Nephron progenitor cell (in vitro differentiated cells): ENCODE results near the gene BMF.
A peak's percentile ranks its signal among the peaks of the same experiment; 100 is the strongest.

Source experiments
- DNase-seq: peaks from one replicate; pipeline ENCODE4 v3.0.0; 2021
- H3K27ac Mint-ChIP-seq: 2 replicates; pipeline ENCODE4 v1.8.0; 2021; ENCODE audit warnings: mild to moderate bottlenecking, moderate library complexity, mixed read lengths
- H3K27me3 Mint-ChIP-seq: 2 replicates; pipeline ENCODE4 v1.8.0; 2021; ENCODE audit warnings: mild to moderate bottlenecking, low read depth, mixed read lengths; ENCODE audit not compliant: poor library complexity
- H3K36me3 Mint-ChIP-seq: 2 replicates; pipeline ENCODE4 v1.8.0; 2021; ENCODE audit warnings: low read depth, mixed read lengths
- H3K4me1 Mint-ChIP-seq: 2 replicates; pipeline ENCODE4 v1.8.0; 2021; ENCODE audit warnings: mixed read lengths
- H3K4me3 Mint-ChIP-seq: 2 replicates; pipeline ENCODE4 v1.8.0; 2021; ENCODE audit warnings: mild to moderate bottlenecking, moderate library complexity, mixed read lengths
- H3K9me3 Mint-ChIP-seq: 2 replicates; pipeline ENCODE4 v1.8.0; 2021; ENCODE audit warnings: mild to moderate bottlenecking, moderate library complexity, mixed read lengths
- TF ChIP-seq, protein P1 (sequence below): fragments of 200-600 bp; sonication (generic); IDR thresholded peaks from 2 replicates; pipeline ENCODE4 v1.5.0; 2021; ENCODE audit warnings: antibody characterized with exemption

Gene BMF

DNA sequence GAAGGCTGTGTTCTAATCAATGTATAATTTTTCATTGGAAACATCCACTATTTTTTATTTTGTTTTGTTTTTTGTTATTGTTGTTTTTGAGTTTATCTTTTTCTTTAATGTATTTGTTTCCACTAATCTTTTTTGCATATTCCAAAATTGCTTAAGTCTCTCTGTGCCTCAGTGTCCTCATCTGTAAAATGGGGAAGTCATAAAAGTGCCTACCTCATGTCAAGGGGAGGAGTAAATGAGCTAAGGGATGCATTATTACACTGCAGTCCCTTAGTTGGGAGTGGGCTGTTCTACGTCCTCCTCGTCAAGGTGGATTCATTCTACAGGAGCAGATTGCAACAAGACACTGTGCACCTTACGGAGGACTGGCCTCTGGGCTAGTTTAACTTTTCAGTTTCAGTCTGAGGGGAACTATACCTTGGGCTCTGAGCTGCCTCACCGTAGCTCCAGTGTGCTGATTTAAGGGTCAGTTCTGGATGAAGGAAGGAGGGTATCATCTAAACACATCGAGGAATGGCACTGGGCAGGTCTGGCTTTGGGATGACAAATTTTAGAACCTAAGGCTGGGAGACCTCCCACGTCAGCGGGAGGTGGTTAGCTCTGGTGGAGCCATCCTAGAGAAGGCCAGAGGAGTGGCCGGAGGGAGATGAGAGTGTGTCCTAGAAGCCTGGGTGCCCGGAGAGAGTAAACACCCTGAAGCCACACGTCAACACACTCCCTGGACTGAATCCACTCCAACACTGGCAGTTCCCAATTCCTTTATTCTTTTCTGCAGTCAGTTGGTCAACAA, 64.6 kb downstream of the BMF start:
- Mint-ChIP-seq H3K27me3 (no peaks in the 10 kb centered on the region), H3K4me3 (no peak overlapping the region), H3K27ac (peak overlapping the region; percentile 16), H3K4me1 (peaks cover 88% of the 10 kb centered on the region), H3K9me3 (no peaks in the 10 kb centered on the region), H3K36me3 (no peaks in the 10 kb centered on the region)
- DNase-seq, result no peak
- TF ChIP-seq, protein P1, sequence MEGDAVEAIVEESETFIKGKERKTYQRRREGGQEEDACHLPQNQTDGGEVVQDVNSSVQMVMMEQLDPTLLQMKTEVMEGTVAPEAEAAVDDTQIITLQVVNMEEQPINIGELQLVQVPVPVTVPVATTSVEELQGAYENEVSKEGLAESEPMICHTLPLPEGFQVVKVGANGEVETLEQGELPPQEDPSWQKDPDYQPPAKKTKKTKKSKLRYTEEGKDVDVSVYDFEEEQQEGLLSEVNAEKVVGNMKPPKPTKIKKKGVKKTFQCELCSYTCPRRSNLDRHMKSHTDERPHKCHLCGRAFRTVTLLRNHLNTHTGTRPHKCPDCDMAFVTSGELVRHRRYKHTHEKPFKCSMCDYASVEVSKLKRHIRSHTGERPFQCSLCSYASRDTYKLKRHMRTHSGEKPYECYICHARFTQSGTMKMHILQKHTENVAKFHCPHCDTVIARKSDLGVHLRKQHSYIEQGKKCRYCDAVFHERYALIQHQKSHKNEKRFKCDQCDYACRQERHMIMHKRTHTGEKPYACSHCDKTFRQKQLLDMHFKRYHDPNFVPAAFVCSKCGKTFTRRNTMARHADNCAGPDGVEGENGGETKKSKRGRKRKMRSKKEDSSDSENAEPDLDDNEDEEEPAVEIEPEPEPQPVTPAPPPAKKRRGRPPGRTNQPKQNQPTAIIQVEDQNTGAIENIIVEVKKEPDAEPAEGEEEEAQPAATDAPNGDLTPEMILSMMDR, result no peak

DNA sequence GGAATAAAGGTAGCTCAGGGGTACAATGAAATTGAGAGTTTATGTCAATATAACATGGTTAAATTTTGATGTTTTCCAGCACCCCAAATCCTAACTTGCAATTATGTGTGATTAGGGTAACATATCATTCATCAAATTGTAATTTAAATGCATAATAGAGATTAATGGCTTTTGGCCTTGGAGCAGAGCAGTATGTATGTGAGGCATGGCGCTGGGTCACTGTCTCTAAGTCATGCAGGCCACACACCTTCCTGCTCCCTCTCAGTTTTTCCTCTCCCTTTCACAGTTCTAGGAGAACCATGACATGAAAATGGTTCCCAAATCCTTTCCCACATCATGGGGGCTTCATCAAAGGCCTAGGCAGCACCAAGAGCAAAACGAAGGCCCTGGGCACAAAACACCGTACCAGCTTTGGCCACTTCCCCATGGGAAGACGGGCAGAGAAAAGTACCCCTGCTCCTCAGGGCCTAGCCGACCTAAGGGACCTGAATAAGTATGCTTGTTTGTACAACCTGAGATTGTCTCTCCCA, 65.8 kb downstream of the BMF start:
- TF ChIP-seq, protein P1, result no peak
- H3K27me3 Mint-ChIP-seq, result no peaks in the 10 kb centered on the region
- H3K27ac Mint-ChIP-seq, result no peak overlapping the region
- no peak overlapping the region for H3K4me3 Mint-ChIP-seq
- H3K9me3 Mint-ChIP-seq, result no peaks in the 10 kb centered on the region
- H3K36me3 Mint-ChIP-seq, result peaks cover 4% of the 10 kb centered on the region
- no peak for DNase-seq
- peaks cover 83% of the 10 kb centered on the region for H3K4me1 Mint-ChIP-seq

DNA sequence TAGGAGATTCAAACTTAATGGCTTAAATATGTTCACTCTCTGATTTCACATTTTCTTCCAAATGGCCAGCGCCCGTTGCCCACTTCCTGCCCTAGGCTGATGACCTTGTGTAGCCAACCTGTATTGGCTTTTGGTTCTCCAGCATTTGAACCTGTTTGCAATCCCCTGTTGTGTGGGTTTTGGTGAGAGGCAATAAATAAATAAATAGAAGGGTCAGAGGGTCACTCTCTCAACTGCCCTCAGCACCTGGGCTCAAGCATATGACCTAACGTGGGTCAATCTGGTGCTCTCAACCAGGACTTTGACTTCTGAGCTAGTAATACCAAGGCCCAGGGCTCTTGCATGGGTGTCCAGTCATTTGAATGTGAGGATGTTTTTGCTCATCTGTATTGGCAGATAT, 67.9 kb downstream of the BMF start:
- peaks cover 78% of the 10 kb centered on the region for H3K4me1 Mint-ChIP-seq
- H3K27ac Mint-ChIP-seq, result peak overlapping the region; percentile 51
- no peaks in the 10 kb centered on the region for H3K9me3 Mint-ChIP-seq
- H3K36me3 Mint-ChIP-seq, result peaks cover 25% of the 10 kb centered on the region
- peak overlapping the region; percentile 73 for H3K4me3 Mint-ChIP-seq
- H3K27me3 Mint-ChIP-seq, result no peaks in the 10 kb centered on the region
- no peak for DNase-seq
- TF ChIP-seq, protein P1, result no peak

DNA sequence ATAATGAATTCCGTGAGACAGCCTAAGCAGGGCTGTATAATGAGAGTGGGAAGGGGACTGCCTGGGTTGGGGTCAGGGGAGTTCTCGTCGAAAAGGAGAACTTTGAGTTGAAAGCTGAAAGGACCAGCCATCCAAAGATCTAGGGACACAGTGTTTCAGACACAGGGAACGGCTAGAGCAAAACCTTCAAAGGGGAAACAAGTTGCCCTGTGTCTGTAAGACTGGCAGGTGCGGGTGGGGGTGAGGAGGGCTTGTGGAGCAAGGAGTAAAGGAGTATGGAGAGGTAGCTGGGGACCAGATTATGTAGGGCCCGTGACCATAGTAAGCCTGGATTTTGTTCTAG, 68.4 kb downstream of the BMF start:
- Mint-ChIP-seq H3K4me1 (peaks cover 73% of the 10 kb centered on the region), H3K4me3 (peak overlapping the region; percentile 73), H3K27me3 (no peaks in the 10 kb centered on the region), H3K36me3 (peaks cover 29% of the 10 kb centered on the region), H3K9me3 (no peaks in the 10 kb centered on the region), H3K27ac (peak overlapping the region; percentile 79)
- TF ChIP-seq, protein P1, result no peak
- DNase-seq, result no peak

DNA sequence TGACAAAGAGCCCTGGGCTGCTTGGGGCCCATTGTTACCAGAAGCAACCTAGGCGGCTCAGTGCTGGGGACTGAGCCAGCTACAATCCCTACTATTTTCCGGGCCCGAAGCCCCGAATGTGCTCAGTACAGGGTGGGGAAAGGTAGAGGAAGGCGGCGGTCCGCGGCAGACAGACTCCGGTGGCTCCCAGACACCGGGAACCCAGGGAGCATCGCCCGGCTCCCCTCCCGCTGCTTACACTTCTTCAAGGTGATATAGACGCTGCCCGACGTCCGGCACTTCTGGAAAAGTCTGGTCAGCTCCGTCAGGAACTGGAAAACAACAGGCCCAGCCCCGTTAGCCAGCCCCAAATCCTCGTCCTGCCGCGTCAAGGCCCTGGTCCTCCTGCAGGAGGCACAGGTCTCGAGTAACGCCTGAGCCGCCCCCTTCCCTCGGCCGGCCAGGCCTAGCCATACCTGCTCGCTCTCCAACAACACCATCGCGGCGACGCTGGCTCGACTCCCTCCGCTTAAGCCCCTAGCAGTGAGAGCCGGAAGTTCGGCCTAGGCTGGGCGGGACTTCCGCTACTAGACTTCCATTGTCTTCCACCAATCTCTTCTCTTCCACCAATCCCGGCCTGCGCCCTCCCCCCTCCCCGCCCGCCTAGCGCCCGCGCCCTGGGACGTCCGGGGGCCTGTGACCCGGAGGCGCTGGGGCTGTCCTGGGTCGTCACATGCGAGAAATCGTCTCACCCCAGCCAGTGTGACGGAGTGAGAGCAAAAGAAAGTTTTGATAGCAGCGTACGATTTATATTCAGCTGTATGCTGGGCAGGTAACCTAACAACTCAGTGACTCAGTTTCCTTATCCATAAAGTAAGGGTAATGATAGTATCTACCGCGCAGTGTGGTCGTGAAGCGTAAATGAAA, 69.8 kb downstream of the BMF start, which contains the start of gene SRP14:
Gene SRP14, minus strand, starts transcription at position 544 of the 906 bp plus-strand sequence. Its CDS starts 65 bp downstream, at position 479.
- peaks cover 40% of the 10 kb centered on the region for H3K36me3 Mint-ChIP-seq
- peak within 1 kb of the TSS; percentile 100 for H3K27ac Mint-ChIP-seq
- peaks cover 64% of the 10 kb centered on the region for H3K4me1 Mint-ChIP-seq
- H3K9me3 Mint-ChIP-seq, result no peaks in the 10 kb centered on the region
- peak; percentile 95 for DNase-seq
- TF ChIP-seq, protein P1, result no peak
- no peaks in the 10 kb centered on the region for H3K27me3 Mint-ChIP-seq
- peak within 1 kb of the TSS; percentile 98 for H3K4me3 Mint-ChIP-seq
